ENCODE data around the gene RPA3. TPM values are rescaled to one million over a fixed set of nuclear protein-coding genes. Genes with fewer than 3 reads are reported as not detected.
A peak's percentile ranks its signal among the peaks of the same experiment; 100 is the strongest.

Gene RPA3
- total and polyA plus RNA-seq, 2 of the 13 experiments (the other 11 are each of a cell fraction or from before 2014, with no cell fraction given) = 38.3 to 154 TPM

DNA sequence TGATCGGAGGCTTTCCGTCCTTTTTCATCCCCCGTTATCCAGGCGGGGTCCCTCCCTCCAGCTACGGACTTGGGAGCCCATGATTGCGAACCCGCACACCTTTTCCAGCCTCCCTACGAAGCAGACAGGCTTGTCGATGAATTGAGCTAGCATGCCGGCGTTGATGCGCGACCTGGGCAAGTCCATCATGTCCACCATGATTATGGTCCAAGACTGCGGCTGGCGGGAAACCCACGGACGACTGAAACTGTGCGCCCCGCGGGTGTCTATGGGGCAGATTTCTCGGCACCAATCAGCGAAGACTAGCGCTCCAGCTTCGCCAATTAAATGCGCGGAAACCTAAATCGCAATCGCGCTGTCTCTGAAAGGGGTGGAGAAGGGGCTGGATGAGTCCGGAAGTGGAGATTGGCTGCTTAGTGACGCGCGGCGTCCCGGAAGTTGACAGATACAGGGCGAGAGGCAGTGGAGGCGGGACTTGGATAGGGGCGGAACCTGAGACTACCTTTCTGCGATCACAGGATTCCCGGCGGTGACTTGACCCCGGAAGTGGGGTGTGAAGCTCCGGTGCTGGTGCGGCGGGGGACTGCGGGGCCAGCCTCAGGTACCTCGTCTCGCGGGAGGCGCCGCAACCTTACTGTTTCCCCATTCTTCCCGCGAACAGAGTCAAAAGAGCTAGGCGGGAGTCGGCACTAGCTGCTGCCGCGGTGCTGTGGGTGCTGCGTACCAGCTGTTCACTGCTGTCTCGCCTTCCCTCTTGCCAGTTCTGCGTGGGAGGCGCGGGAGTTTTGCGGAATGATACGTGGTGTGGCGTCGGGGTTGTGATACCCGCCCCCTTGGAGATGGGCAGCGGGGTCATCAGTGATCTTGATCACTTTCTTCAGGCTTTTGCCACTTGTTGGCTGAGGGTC lies 77.9 kb downstream of the RPA3 start, which contains the start of gene UMAD1 (continued):
- TF ChIP-seq, protein P1, sequence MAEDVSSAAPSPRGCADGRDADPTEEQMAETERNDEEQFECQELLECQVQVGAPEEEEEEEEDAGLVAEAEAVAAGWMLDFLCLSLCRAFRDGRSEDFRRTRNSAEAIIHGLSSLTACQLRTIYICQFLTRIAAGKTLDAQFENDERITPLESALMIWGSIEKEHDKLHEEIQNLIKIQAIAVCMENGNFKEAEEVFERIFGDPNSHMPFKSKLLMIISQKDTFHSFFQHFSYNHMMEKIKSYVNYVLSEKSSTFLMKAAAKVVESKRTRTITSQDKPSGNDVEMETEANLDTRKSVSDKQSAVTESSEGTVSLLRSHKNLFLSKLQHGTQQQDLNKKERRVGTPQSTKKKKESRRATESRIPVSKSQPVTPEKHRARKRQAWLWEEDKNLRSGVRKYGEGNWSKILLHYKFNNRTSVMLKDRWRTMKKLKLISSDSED (CRISPR knock-in tag; IDR thresholded peaks at IDR 0.05) = no peak
- TF ChIP-seq NFE2L1 (CRISPR knock-in tag; IDR thresholded peaks at IDR 0.05; ENCODE audit: borderline replicate concordance) (no peak), ZNF652 (CRISPR knock-in tag; IDR thresholded peaks at IDR 0.05; ENCODE audit: borderline replicate concordance, low read depth) (no peak), NCOR1 (IDR thresholded peaks at IDR 0.05; ENCODE audit: borderline replicate concordance, low read length) (no peak), TCF7 (IDR thresholded peaks at IDR 0.05; ENCODE audit: low read depth) (no peak), ZFP37 (CRISPR knock-in tag; IDR thresholded peaks at IDR 0.05; ENCODE audit: borderline replicate concordance) (no peak; the same call in 1 of the 2 replicates), YY1 (IDR thresholded peaks at IDR 0.05; ENCODE audit: insufficient read depth, insufficient replicate concordance, low read depth, low read length) (peak; percentile 87), TBL1XR1 (IDR thresholded peaks at IDR 0.05; ENCODE audit: borderline replicate concordance, low read length, partially characterized antibody) (no peak), MATR3 (CRISPR knock-in tag; IDR thresholded peaks at IDR 0.05) (no peak), MED13 (CRISPR knock-in tag; IDR thresholded peaks at IDR 0.05) (peak; percentile 63; the same call in 1 of the 2 replicates), TEAD2 (CRISPR knock-in tag; IDR thresholded peaks at IDR 0.05) (no peak), BCL6 (CRISPR knock-in tag; IDR thresholded peaks at IDR 0.05) (no peak), ISX (CRISPR knock-in tag; conservative IDR thresholded peaks at IDR 0.05) (0 out of 2 replicates have a peak, but pooled peaks have one; percentile 54), YEATS4 (CRISPR knock-in tag; IDR thresholded peaks at IDR 0.05; ENCODE audit: borderline replicate concordance) (peak; percentile 83), NFRKB (IDR thresholded peaks at IDR 0.05) (no peak), FOXJ3 (CRISPR knock-in tag; IDR thresholded peaks at IDR 0.05; ENCODE audit: borderline replicate concordance) (no peak; the same call in 1 of the 2 replicates), ZC3H4 (CRISPR knock-in tag; IDR thresholded peaks at IDR 0.05; ENCODE audit: borderline replicate concordance) (no peak), PRMT3 (CRISPR knock-in tag; IDR thresholded peaks at IDR 0.05; ENCODE audit: borderline replicate concordance, low read depth) (no peak), SATB2 (CRISPR knock-in tag; IDR thresholded peaks at IDR 0.05) (0 out of 2 replicates have a peak, but pooled peaks have one; percentile 37), ZKSCAN1 (IDR thresholded peaks at IDR 0.05; ENCODE audit: low read length) (no peak), REPIN1 (CRISPR knock-in tag; IDR thresholded peaks at IDR 0.05; ENCODE audit: borderline replicate concordance, low read depth) (peak; percentile 73), ZNF292 (CRISPR knock-in tag; IDR thresholded peaks at IDR 0.05; ENCODE audit: borderline replicate concordance, low read depth) (no peak; the same call in 1 of the 2 replicates)
- TF ChIP-seq, protein P2, sequence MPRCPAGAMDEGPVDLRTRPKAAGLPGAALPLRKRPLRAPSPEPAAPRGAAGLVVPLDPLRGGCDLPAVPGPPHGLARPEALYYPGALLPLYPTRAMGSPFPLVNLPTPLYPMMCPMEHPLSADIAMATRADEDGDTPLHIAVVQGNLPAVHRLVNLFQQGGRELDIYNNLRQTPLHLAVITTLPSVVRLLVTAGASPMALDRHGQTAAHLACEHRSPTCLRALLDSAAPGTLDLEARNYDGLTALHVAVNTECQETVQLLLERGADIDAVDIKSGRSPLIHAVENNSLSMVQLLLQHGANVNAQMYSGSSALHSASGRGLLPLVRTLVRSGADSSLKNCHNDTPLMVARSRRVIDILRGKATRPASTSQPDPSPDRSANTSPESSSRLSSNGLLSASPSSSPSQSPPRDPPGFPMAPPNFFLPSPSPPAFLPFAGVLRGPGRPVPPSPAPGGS (CRISPR knock-in tag; IDR thresholded peaks at IDR 0.05) = no peak
- TF ChIP-seq, protein P3, sequence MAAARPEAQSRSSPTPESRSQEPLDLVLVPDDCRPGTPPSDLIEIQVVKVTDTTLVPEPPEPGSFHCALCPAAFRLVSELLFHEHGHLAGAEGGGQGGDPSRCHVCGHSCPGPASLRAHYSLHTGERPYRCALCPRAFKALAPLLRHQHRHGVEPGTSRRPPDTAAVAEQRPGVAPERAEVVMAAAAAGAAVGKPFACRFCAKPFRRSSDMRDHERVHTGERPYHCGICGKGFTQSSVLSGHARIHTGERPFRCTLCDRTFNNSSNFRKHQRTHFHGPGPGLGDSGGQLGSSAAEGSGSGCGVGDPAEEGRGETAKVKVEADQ (CRISPR knock-in tag; IDR thresholded peaks at IDR 0.05; ENCODE audit: borderline replicate concordance) = no peak
- TF ChIP-seq, protein P4, sequence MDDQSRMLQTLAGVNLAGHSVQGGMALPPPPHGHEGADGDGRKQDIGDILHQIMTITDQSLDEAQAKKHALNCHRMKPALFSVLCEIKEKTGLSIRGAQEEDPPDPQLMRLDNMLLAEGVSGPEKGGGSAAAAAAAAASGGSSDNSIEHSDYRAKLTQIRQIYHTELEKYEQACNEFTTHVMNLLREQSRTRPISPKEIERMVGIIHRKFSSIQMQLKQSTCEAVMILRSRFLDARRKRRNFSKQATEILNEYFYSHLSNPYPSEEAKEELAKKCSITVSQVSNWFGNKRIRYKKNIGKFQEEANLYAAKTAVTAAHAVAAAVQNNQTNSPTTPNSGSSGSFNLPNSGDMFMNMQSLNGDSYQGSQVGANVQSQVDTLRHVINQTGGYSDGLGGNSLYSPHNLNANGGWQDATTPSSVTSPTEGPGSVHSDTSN (CRISPR knock-in tag; IDR thresholded peaks at IDR 0.05; ENCODE audit: borderline replicate concordance) = no peak

All from HepG2 (cell line).